Epithelial cell of proximal tubule (primary cell): ENCODE measurements around the gene UBIAD1. TPM values are rescaled to one million over a fixed set of nuclear protein-coding genes. Genes with fewer than 3 reads are reported as not detected.
"Not testable (repeated sequence)": the region's sequence is repeated elsewhere in the genome, so short reads cannot be mapped to it uniquely, and the experiment has no call there.

ENCODE experiments used
- DNase-seq: peaks from one replicate; pipeline ENCODE4 v3.0.0-alpha.2; 2011; ENCODE audit warnings: low read depth
- H3K4me3 ChIP-seq: 2 replicates; pipeline ENCODE4 v1.5.1; 2011; ENCODE audit warnings: low read depth, mild to moderate bottlenecking, low read length
- CTCF ChIP-seq: conservative IDR thresholded peaks from 2 replicates; pipeline ENCODE4 v1.5.1; 2012; ENCODE audit warnings: low read depth, mild to moderate bottlenecking, low read length
- total RNA-seq: library from RNA; depleted of rRNA; stranded (reverse); fragments of >200 nt; gene quantifications from 2 replicates; pipeline ENCODE4 v1.2.3, GENCODE V29; 2015

UBIAD1 gene
- total RNA-seq, 1 donor from 2014 or later = 6.2 TPM

DNA sequence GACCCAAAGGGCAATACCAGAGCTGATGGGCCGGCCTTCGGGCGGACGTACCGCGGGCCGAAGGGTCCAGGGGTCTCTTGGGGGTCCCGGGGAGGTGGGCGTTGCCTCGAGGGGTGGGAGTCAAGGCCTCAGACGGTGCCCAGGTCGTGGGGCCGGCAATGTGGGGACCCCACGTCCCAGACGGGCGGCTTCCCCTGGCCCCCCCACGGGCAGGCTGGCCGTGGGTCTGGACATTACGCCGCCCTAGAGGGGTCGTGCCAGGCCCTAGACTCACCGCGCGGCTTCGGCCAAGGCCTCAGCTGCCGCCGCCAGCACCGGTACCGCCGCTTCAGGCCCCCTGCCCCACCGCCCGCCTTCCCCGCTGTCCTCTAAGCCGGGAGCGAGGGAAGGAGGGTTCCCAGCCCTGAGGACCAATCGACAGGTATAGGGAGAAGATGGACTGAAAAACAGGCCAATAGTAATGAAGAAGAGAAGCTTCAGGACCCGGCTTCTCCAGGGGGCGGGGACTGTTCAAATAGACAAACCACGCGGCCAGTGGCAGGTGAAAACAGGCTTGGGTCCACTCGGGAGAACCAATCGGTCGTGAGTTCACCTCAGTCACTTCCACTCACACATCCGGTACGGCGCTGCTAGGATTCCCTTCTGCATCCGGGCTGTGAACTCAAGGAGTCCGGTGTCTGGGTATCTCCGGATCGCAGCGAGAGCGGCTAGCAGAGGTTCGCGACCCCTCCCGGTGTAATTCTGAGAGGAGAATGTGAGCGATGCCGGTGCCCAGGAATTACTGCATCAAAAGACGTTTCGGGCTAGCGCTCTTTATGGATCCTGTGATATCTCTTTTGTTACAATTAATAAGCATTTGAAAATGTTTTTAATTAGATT lies 10.6 kb upstream of the UBIAD1 start, which contains the start of gene MTOR:
Gene MTOR, minus strand, starts transcription at position 381 of the 879 bp plus-strand sequence. CDS start 3,142 bp downstream, outside the sequence.
- peak; percentile 28 for TF ChIP-seq CTCF
- peak within 1 kb of the TSS; percentile 99 for H3K4me3 ChIP-seq
- peak; percentile 96 for DNase-seq

DNA sequence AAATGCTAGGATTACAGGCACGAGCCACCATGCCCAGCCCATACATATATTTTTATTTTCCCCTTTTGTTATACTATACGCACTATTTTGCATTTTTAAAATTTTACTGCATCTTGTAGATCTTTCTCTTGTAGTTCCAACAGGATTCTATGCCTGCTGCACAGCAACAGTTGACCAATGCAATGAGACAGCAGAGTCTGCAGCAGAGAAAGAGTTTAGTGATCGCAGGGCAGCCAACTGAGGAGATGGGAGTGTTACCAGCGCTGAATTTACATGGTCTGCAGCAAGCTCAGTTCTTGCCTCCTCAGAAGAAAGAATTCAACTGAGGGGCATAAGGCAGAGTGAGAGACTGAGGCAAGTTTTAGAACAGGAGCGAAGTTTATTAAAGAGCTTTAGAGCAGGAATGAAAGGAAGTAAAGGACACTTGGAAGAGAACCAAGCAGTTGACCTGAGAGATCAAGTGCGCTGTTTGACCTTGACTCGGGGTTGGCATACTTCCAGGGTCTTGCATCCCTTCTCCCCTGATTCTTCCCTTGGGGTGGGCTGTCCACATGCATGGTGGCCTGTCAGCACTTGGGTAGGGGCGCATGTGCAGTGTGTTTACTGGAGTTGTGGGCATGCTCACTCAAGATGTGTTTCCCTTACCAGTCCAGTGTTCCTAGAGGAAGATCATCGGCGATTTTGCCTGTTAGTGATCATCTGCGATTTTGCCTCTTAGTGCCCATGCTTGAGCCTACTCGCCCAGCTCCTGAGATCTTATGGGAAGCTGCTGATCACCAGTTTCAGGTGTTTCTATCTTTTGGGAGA lies 6.5 kb upstream of the UBIAD1 start:
- no peak for TF ChIP-seq CTCF
- no peak overlapping the region for H3K4me3 ChIP-seq
- no peak for DNase-seq

DNA sequence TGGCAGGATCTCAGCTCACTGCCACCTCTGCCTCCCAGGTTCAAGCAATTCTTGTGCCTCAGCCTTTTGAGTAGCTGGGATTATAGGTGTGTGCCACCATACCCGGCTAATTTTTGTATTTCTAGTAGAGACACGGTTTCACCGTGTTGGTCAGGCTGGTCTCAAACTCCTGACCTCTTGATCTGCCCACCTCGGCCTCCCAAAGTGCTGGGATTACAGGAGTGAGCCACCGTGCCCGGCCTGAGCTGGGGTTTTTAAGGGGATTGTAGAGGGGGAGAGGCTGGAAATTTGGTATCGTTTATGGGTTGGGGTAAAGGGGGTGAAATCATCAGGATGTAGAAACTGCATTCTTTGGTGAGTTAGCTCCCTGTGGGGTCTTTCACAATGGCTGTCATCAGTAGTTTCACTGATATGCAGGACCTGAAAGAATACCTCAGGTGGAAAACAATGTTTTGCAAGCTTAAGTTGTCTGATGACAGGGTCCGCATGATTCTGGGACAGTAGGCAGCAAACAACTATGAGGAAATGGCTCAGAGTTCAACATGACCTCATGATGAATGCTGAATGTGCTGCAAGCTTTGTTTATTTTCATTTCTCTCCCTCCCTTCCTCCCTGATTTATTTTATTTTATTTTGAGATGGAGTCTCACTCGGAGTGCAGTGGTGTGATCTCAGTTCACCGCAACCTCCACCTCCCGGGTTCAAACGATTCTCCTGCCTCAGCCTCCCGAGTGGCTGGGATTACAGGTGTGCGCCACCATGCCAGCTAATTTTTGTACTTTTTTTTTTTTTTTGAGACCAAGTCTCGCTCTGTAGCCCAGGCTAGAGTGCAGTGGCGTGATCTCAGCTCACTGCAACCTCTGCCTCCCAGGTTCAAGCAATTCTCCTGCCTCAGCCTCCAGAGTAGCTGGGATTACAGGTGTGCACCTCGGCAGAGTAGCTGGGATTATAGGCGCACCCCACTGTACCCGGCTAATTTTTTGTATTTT lies 5.4 kb upstream of the UBIAD1 start:
- H3K4me3 ChIP-seq = not testable (repeated sequence)
- peak; percentile 76 for DNase-seq

GRCh38 chr1:11272544-11272831 lies 510 bp upstream of the UBIAD1 start:
- H3K4me3 ChIP-seq = peak overlapping the region; percentile 20
- peak; percentile 13 for TF ChIP-seq CTCF
- no peak for DNase-seq

GRCh38 chr1:11273595-11274234 lies 717 bp downstream of the UBIAD1 start:
- peak; percentile 4 for DNase-seq
- H3K4me3 ChIP-seq = peak overlapping the region; percentile 96
- no peak for TF ChIP-seq CTCF

- TF ChIP-seq CTCF = no peak
- no peak overlapping the region for H3K4me3 ChIP-seq
- DNase-seq = no peak
Observed at GRCh38 chr1:11279152-11279551, 6.2 kb downstream of the UBIAD1 start.
